Neural cell (in vitro differentiated cells): Measurements from ENCODE around the gene BCL11B. TPM values are rescaled to one million over a fixed set of nuclear protein-coding genes. Genes with fewer than 3 reads are reported as not detected.

Experiments used
- H2AFZ ChIP-seq: fragments of 200-600, 300-800 bp; sonication (generic), shearing (Covaris generic); 2 replicates; pipeline ENCODE4 v1.6.0; 2014; ENCODE audit warnings: low read depth, mild to moderate bottlenecking, antibody characterized with exemption, low read length, moderate library complexity
- H3F3A ChIP-seq: fragments of 200-600 bp; shearing (Covaris generic); 2 replicates; pipeline ENCODE4 v1.6.1; 2016; ENCODE audit warnings: mild to moderate bottlenecking, moderate library complexity, mixed read lengths, antibody characterized with exemption, low read length; ENCODE audit not compliant: insufficient read depth, poor library complexity, severe bottlenecking
- H3K27ac ChIP-seq: fragments of 200-600, 300-800 bp; sonication (generic), shearing (Covaris generic); 2 replicates; pipeline ENCODE4 v1.5.1; 2014; ENCODE audit warnings: mild to moderate bottlenecking, low read length, moderate library complexity
- H3K27me3 ChIP-seq: fragments of 300-800, 200-600 bp; sonication (generic), shearing (Covaris generic); 2 replicates; pipeline ENCODE4 v1.6.0; 2014; ENCODE audit warnings: mild to moderate bottlenecking, low read depth, low read length, moderate library complexity; ENCODE audit not compliant: insufficient read depth
- H3K36me3 ChIP-seq: fragments of 300-800, 200-600 bp; sonication (generic), shearing (Covaris generic); 2 replicates; pipeline ENCODE4 v1.5.1; 2014; ENCODE audit warnings: mild to moderate bottlenecking, antibody characterized with exemption, low read length, moderate library complexity; ENCODE audit not compliant: insufficient read depth
- H3K4me2 ChIP-seq: fragments of 300-800, 200-600 bp; sonication (generic), shearing (Covaris generic); 2 replicates; pipeline ENCODE4 v1.6.0; 2014; ENCODE audit warnings: mild to moderate bottlenecking, low read length
- H3K4me3 ChIP-seq: fragments of 300-800, 200-600 bp; sonication (generic), shearing (Covaris generic); 2 replicates; pipeline ENCODE4 v1.5.1; 2014; ENCODE audit warnings: mild to moderate bottlenecking, low read length, moderate library complexity
- H3K79me2 ChIP-seq: fragments of 200-600 bp; shearing (Covaris generic); replicated peaks from 2 replicates; pipeline ENCODE4 v1.6.0; 2014; ENCODE audit warnings: mild to moderate bottlenecking, low read length, moderate library complexity; ENCODE audit not compliant: insufficient read depth
- H3K9ac ChIP-seq: fragments of 300-800, 200-600 bp; sonication (generic), shearing (Covaris generic); 2 replicates; pipeline ENCODE4 v1.6.1; 2016; ENCODE audit warnings: mild to moderate bottlenecking, low read length, mixed read lengths
- H3K9me2 ChIP-seq: fragments of 200-600 bp; shearing (Covaris generic); 2 replicates; pipeline ENCODE4 v1.6.1; 2016; ENCODE audit warnings: mild to moderate bottlenecking, low read length, mixed read lengths; ENCODE audit not compliant: insufficient read depth
- H3K9me3 ChIP-seq: fragments of 200-600, 300-800 bp; sonication (generic), shearing (Covaris generic); 2 replicates; pipeline ENCODE4 v1.6.1; 2016; ENCODE audit warnings: mild to moderate bottlenecking, mixed run types, low read length, moderate library complexity, mixed read lengths
- H4K20me1 ChIP-seq: fragments of 200-600 bp; shearing (Covaris generic); 2 replicates; pipeline ENCODE4 v1.6.1; 2016; ENCODE audit warnings: mild to moderate bottlenecking, mixed run types; ENCODE audit not compliant: insufficient read depth
- EP300 ChIP-seq: fragments of 450-650 bp; conservative IDR thresholded peaks from 2 replicates; pipeline ENCODE4 v1.6.1; 2014; ENCODE audit warnings: antibody characterized with exemption, mild to moderate bottlenecking, moderate library complexity; ENCODE audit not compliant: poor library complexity, severe bottlenecking
- EZH2 ChIP-seq: fragments of 200-600, 300-800 bp; shearing (Covaris generic), sonication (generic); IDR thresholded peaks from 2 replicates; pipeline ENCODE4 v1.6.1; 2014; ENCODE audit warnings: antibody characterized with exemption, low read length, borderline replicate concordance, mild to moderate bottlenecking; ENCODE audit not compliant: insufficient read depth, poor library complexity, severe bottlenecking
- MXI1 ChIP-seq: fragments of 450-650 bp; conservative IDR thresholded peaks from 2 replicates; pipeline ENCODE4 v1.6.1; 2014; ENCODE audit warnings: antibody characterized with exemption, mild to moderate bottlenecking; ENCODE audit not compliant: poor library complexity, severe bottlenecking
- POLR2AphosphoS5 ChIP-seq: IDR thresholded peaks from 2 replicates; pipeline ENCODE4 v1.6.1; 2012
- RAD21 ChIP-seq: fragments of 450-650 bp; conservative IDR thresholded peaks from 2 replicates; pipeline ENCODE4 v1.6.1; 2014; ENCODE audit warnings: antibody characterized with exemption, mild to moderate bottlenecking, moderate library complexity
- SMC3 ChIP-seq: fragments of 450-650 bp; conservative IDR thresholded peaks from 2 replicates; pipeline ENCODE4 v1.6.1; 2014; ENCODE audit warnings: antibody characterized with exemption, mild to moderate bottlenecking, moderate library complexity; ENCODE audit not compliant: poor library complexity
- TAF1 ChIP-seq: IDR thresholded peaks from 2 replicates; pipeline ENCODE4 v1.6.1; 2012; ENCODE audit warnings: low read depth
- polyA plus RNA-seq: library from polyadenylated mRNA; depleted of rRNA; stranded (reverse); fragments of >200 nt; gene quantifications from 2 replicates; pipeline ENCODE4 v1.2.3, GENCODE V29; 2014
- TF ChIP-seq, protein P1 (sequence below): fragments of 450-650 bp; IDR thresholded peaks from 2 replicates; pipeline ENCODE4 v1.5.1; 2014; ENCODE audit warnings: antibody characterized with exemption, mild to moderate bottlenecking, moderate library complexity; ENCODE audit not compliant: poor library complexity, severe bottlenecking
- TF ChIP-seq, protein P2 (sequence below): IDR thresholded peaks from 2 replicates; pipeline ENCODE4 v1.6.1; 2012; ENCODE audit warnings: borderline replicate concordance

The BCL11B gene
- polyA plus RNA-seq, 1 donor from 2014 or later = 104 TPM

DNA sequence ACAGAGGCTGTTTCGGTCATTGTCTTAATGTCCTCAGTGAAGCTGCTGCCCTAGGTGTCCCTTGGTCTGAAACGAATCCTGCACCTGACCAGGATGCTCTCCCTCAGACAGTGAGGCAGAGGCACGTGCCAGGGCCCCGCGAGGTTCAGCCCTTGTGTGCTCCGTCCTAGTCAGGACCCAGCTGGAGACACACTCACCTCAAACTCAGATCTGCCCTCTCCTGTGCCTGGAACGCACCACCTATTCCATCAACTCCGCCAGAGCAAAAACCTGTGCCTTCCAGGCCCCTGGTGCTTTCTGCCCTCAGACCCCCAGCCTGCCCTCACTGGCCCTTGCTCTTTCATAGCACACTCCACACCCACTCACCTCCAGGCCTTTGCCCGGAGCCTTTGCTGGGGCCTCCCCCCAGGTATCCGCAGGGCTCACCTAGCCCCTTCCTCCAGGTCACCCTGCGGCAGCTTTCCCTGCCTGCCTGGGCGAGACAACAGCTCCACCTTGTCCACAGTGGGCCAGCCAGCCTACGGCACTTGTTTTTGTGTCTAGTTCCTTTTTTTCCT, 150.6 kb downstream of the BCL11B start:
- TF ChIP-seq, protein P1, sequence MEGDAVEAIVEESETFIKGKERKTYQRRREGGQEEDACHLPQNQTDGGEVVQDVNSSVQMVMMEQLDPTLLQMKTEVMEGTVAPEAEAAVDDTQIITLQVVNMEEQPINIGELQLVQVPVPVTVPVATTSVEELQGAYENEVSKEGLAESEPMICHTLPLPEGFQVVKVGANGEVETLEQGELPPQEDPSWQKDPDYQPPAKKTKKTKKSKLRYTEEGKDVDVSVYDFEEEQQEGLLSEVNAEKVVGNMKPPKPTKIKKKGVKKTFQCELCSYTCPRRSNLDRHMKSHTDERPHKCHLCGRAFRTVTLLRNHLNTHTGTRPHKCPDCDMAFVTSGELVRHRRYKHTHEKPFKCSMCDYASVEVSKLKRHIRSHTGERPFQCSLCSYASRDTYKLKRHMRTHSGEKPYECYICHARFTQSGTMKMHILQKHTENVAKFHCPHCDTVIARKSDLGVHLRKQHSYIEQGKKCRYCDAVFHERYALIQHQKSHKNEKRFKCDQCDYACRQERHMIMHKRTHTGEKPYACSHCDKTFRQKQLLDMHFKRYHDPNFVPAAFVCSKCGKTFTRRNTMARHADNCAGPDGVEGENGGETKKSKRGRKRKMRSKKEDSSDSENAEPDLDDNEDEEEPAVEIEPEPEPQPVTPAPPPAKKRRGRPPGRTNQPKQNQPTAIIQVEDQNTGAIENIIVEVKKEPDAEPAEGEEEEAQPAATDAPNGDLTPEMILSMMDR = no peak
- TF ChIP-seq, protein P2, sequence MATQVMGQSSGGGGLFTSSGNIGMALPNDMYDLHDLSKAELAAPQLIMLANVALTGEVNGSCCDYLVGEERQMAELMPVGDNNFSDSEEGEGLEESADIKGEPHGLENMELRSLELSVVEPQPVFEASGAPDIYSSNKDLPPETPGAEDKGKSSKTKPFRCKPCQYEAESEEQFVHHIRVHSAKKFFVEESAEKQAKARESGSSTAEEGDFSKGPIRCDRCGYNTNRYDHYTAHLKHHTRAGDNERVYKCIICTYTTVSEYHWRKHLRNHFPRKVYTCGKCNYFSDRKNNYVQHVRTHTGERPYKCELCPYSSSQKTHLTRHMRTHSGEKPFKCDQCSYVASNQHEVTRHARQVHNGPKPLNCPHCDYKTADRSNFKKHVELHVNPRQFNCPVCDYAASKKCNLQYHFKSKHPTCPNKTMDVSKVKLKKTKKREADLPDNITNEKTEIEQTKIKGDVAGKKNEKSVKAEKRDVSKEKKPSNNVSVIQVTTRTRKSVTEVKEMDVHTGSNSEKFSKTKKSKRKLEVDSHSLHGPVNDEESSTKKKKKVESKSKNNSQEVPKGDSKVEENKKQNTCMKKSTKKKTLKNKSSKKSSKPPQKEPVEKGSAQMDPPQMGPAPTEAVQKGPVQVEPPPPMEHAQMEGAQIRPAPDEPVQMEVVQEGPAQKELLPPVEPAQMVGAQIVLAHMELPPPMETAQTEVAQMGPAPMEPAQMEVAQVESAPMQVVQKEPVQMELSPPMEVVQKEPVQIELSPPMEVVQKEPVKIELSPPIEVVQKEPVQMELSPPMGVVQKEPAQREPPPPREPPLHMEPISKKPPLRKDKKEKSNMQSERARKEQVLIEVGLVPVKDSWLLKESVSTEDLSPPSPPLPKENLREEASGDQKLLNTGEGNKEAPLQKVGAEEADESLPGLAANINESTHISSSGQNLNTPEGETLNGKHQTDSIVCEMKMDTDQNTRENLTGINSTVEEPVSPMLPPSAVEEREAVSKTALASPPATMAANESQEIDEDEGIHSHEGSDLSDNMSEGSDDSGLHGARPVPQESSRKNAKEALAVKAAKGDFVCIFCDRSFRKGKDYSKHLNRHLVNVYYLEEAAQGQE = no peak
- TF ChIP-seq EZH2 = no peak
- no peak for TF ChIP-seq POLR2AphosphoS5
- TF ChIP-seq RAD21 = no peak
- TF ChIP-seq SMC3 = no peak
- TF ChIP-seq TAF1 = no peak
- no peak for TF ChIP-seq EP300
- no peak for TF ChIP-seq MXI1
- H2AFZ ChIP-seq = no peak overlapping the region
- no peak overlapping the region for H3K4me2 ChIP-seq
- no peaks in the 10 kb centered on the region for H3K9me2 ChIP-seq
- H3K9ac ChIP-seq = no peak overlapping the region
- H3K27ac ChIP-seq = no peak overlapping the region
- H3K36me3 ChIP-seq = no peaks in the 10 kb centered on the region
- H3K79me2 ChIP-seq = no peaks in the 10 kb centered on the region
- H3K27me3 ChIP-seq = no peaks in the 10 kb centered on the region
- H4K20me1 ChIP-seq = no peaks in the 10 kb centered on the region
- H3F3A ChIP-seq = no peaks in the 10 kb centered on the region
- H3K9me3 ChIP-seq = no peaks in the 10 kb centered on the region
- H3K4me3 ChIP-seq = no peak overlapping the region

DNA sequence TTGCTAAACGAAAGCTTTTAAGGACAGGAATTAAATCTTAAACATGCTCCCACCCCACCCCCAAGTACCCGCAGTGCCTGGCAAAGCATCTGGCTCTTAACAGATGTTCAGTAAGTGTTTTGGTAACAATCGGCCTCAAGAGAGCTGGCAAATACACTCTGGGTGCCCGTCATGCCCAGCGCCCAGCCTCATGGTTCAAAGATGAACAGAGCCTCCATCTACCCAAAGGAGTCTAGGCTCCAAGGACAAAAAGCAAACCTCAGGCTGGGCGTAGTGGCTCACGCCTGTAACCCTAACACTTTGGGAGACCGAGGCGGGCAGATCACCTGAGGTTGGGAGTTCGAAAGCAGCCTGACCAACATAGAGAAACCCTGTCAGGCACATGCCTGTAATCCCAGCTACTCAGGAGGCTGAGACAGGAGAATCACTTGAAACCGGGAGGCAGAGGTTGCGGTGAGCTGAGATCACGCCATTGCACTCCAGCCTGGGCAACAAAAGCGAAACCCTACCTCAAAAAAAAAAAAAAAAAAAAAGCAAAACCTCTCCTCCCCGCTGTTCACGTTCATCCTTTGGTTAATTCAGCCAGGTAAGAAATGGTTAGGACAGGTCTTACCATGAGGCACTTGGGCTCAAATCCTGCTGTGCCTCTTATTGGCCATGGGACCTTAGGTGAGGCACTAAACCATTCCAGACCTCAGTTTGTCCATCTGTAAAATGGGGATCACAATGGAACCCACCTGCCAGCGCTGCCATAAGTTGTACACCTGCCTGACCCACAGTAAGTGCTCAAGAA, 151.3 kb downstream of the BCL11B start:
- H3K9me3 ChIP-seq = no peaks in the 10 kb centered on the region
- H3K4me3 ChIP-seq = no peak overlapping the region
- H3K27me3 ChIP-seq = no peaks in the 10 kb centered on the region
- no peaks in the 10 kb centered on the region for H3K79me2 ChIP-seq
- H3K9me2 ChIP-seq = no peaks in the 10 kb centered on the region
- H3K27ac ChIP-seq = no peak overlapping the region
- H2AFZ ChIP-seq = no peak overlapping the region
- H3K4me2 ChIP-seq = no peak overlapping the region
- no peaks in the 10 kb centered on the region for H3F3A ChIP-seq
- no peak overlapping the region for H3K9ac ChIP-seq
- TF ChIP-seq EZH2 (no peak), TAF1 (no peak), EP300 (no peak), MXI1 (no peak), RAD21 (no peak), SMC3 (no peak), POLR2AphosphoS5 (no peak)
- TF ChIP-seq, protein P2 = no peak
- TF ChIP-seq, protein P1 = no peak
- H3K36me3 ChIP-seq = no peaks in the 10 kb centered on the region
- H4K20me1 ChIP-seq = no peaks in the 10 kb centered on the region
